ENCODE results near the gene NHSL1.

NHSL1 gene

DNA sequence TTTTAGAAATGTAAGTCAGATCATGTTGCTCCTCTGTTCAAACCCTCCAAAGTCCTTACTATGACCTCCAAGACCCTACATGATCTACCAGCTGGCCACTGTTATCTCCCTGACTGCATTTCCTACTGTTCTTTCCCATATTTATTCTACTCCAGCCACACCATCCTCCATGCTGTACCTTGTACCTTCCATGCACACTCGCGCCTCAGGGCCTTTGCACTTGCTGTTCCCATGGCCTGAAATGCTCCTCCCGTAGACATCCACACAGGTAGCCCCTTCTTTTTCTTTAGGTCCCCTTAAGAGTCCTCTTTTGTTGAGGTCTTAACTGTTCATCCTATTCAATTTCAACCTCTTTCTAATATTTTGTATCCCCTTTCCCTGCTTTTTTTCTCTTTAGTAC lies 48.3 kb downstream of the NHSL1 start:
- H3K27ac ChIP-seq (ENCODE audit: low read depth, low read length): no peak overlapping the region
- no peaks in the 10 kb centered on the region for H3K79me2 ChIP-seq (ENCODE audit: control insufficient read depth, low read length)
- H3K9me2 ChIP-seq (replicated peaks; ENCODE audit: control insufficient read depth, low read length): no peaks in the 10 kb centered on the region
- no peaks in the 10 kb centered on the region for H3K36me3 ChIP-seq (ENCODE audit: control insufficient read depth, low read length)
- H3K4me2 ChIP-seq (ENCODE audit: low read length): no peak overlapping the region
- H3K4me1 ChIP-seq (ENCODE audit: control insufficient read depth, low read length): peaks cover 15% of the 10 kb centered on the region
- no peak overlapping the region for H3K4me3 ChIP-seq (ENCODE audit: low read length)
- TF ChIP-seq, protein P1, sequence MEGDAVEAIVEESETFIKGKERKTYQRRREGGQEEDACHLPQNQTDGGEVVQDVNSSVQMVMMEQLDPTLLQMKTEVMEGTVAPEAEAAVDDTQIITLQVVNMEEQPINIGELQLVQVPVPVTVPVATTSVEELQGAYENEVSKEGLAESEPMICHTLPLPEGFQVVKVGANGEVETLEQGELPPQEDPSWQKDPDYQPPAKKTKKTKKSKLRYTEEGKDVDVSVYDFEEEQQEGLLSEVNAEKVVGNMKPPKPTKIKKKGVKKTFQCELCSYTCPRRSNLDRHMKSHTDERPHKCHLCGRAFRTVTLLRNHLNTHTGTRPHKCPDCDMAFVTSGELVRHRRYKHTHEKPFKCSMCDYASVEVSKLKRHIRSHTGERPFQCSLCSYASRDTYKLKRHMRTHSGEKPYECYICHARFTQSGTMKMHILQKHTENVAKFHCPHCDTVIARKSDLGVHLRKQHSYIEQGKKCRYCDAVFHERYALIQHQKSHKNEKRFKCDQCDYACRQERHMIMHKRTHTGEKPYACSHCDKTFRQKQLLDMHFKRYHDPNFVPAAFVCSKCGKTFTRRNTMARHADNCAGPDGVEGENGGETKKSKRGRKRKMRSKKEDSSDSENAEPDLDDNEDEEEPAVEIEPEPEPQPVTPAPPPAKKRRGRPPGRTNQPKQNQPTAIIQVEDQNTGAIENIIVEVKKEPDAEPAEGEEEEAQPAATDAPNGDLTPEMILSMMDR (IDR thresholded peaks at IDR 0.05; ENCODE audit: low read depth, low read length, poor library complexity, severe bottlenecking): no peak
- TF ChIP-seq EZH2phosphoT487 (IDR thresholded peaks at IDR 0.05; ENCODE audit: borderline replicate concordance, low read length): no peak
- H3K27me3 ChIP-seq (ENCODE audit: control insufficient read depth, low read length): no peaks in the 10 kb centered on the region
- peaks cover 4% of the 10 kb centered on the region; the same call in 1 of the 2 replicates for H3F3A ChIP-seq (ENCODE audit: control insufficient read depth, insufficient read depth)
- H4K20me1 ChIP-seq (ENCODE audit: control insufficient read depth, insufficient read depth, low read depth, low read length): no peaks in the 10 kb centered on the region
- no peaks in the 10 kb centered on the region for H3K9me3 ChIP-seq (ENCODE audit: control insufficient read depth, insufficient read depth, low read length)

DNA sequence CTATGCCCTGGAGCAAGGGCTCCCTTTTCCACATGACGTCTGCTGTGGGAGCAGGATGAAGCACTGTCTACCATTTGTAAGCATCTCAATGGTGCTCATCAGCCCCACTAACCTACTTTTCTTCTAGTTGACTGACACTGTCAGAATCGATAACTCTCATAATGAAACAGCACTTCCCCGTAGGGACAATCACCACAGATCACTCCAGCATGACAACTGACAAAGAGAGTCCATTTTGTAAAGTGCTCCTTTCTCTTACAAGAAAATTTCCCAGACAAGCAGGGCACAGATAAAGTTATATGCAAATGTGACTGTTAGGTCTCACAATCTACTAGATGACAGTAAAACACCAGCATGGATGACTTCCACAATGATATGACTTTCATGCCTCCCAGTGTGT lies 48.8 kb downstream of the NHSL1 start:
- Histone ChIP-seq H3K4me3 (ENCODE audit: low read length) (no peak overlapping the region), H3K27me3 (ENCODE audit: control insufficient read depth, low read length) (no peaks in the 10 kb centered on the region), H3K9me3 (ENCODE audit: control insufficient read depth, insufficient read depth, low read length) (no peaks in the 10 kb centered on the region), H3K27ac (ENCODE audit: low read depth, low read length) (no peak overlapping the region), H3K4me1 (ENCODE audit: control insufficient read depth, low read length) (peaks cover 9% of the 10 kb centered on the region), H3K9me2 (replicated peaks; ENCODE audit: control insufficient read depth, low read length) (no peaks in the 10 kb centered on the region), H4K20me1 (ENCODE audit: control insufficient read depth, insufficient read depth, low read depth, low read length) (no peaks in the 10 kb centered on the region), H3K36me3 (ENCODE audit: control insufficient read depth, low read length) (no peaks in the 10 kb centered on the region), H3K4me2 (ENCODE audit: low read length) (no peak overlapping the region), H3F3A (ENCODE audit: control insufficient read depth, insufficient read depth) (no peaks in the 10 kb centered on the region), H3K79me2 (ENCODE audit: control insufficient read depth, low read length) (no peaks in the 10 kb centered on the region)
- TF ChIP-seq, protein P1 (IDR thresholded peaks at IDR 0.05; ENCODE audit: low read depth, low read length, poor library complexity, severe bottlenecking): no peak
- no peak for TF ChIP-seq EZH2phosphoT487 (IDR thresholded peaks at IDR 0.05; ENCODE audit: borderline replicate concordance, low read length)

DNA sequence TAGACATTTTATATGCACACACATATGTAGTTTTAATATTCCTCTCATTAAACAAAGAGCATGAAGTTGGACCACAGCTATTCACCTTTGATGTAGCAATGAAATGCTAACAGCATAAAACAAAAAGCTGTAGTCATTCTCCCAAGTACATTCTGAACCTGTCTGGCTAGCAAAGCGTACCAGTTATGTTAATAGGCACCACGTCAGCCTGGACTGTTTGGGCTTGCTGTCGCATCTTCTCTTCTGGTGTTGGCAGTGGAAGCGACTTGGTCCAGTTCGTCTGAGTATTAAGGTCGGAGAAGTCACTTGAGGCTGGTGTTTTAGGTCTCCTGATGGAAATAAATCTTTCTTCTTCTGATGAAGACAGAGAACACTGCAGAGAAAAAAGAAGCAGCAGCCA lies 52.5 kb downstream of the NHSL1 start:
- H3K27ac ChIP-seq (ENCODE audit: low read depth, low read length): no peak overlapping the region
- no peaks in the 10 kb centered on the region for H3K36me3 ChIP-seq (ENCODE audit: control insufficient read depth, low read length)

More for the DNA sequence above, 52.5 kb downstream of the NHSL1 start:
- Histone ChIP-seq H3K4me3 (ENCODE audit: low read length) (no peak overlapping the region), H3K27me3 (ENCODE audit: control insufficient read depth, low read length) (no peaks in the 10 kb centered on the region), H3K9me3 (ENCODE audit: control insufficient read depth, insufficient read depth, low read length) (no peaks in the 10 kb centered on the region), H3K4me2 (ENCODE audit: low read length) (no peak overlapping the region), H3K79me2 (ENCODE audit: control insufficient read depth, low read length) (no peaks in the 10 kb centered on the region), H3K4me1 (ENCODE audit: control insufficient read depth, low read length) (0 out of 2 replicates have a peak, but pooled peaks cover 2% of the 10 kb centered on the region), H3K9me2 (replicated peaks; ENCODE audit: control insufficient read depth, low read length) (no peaks in the 10 kb centered on the region), H4K20me1 (ENCODE audit: control insufficient read depth, insufficient read depth, low read depth, low read length) (no peaks in the 10 kb centered on the region), H3F3A (ENCODE audit: control insufficient read depth, insufficient read depth) (no peaks in the 10 kb centered on the region)
- TF ChIP-seq, protein P1 (IDR thresholded peaks at IDR 0.05; ENCODE audit: low read depth, low read length, poor library complexity, severe bottlenecking): no peak
- TF ChIP-seq EZH2phosphoT487 (IDR thresholded peaks at IDR 0.05; ENCODE audit: borderline replicate concordance, low read length): no peak
